KG1 (cell line): ENCODE measurements around the gene RFESD.
A peak's percentile ranks its signal among the peaks of the same experiment; 100 is the strongest.
"Not testable (repeated sequence)": the region's sequence is repeated elsewhere in the genome, so short reads cannot be mapped to it uniquely, and the experiment has no call there.

Source experiments
- DNase-seq: peaks from one replicate; lab custom pipeline; 2025; lab: John Stamatoyannopoulos, UW

Gene RFESD

GRCh38 chr5:95628933-95629332, 17.6 kb upstream of the RFESD start:
- DNase-seq: no peak

- no peak for DNase-seq
Observed at GRCh38 chr5:95630394-95630917, 16.1 kb upstream of the RFESD start.

- no peak for DNase-seq
Observed at GRCh38 chr5:95631255-95631958, 15.2 kb upstream of the RFESD start.

GRCh38 chr5:95631991-95632675, 14.4 kb upstream of the RFESD start:
- DNase-seq: no peak

- DNase-seq: not testable (repeated sequence)
Observed at GRCh38 chr5:95632942-95633341, 13.6 kb upstream of the RFESD start.

- DNase-seq: no peak
Observed at GRCh38 chr5:95633671-95634070, 12.9 kb upstream of the RFESD start.

- DNase-seq: no peak
Observed at GRCh38 chr5:95634081-95634480, 12.5 kb upstream of the RFESD start.

- no peak for DNase-seq
Observed at GRCh38 chr5:95638632-95639031, 7.9 kb upstream of the RFESD start.

GRCh38 chr5:95641741-95642220, 4.8 kb upstream of the RFESD start:
- no peak for DNase-seq

GRCh38 chr5:95643152-95643551, 3.4 kb upstream of the RFESD start:
- DNase-seq: no peak

GRCh38 chr5:95644351-95645042, 2.1 kb upstream of the RFESD start:
- peak; percentile 26 for DNase-seq

- DNase-seq: not testable (repeated sequence)
Observed at GRCh38 chr5:95646226-95646568, 380 bp upstream of the RFESD start.

GRCh38 chr5:95647886-95648860, 1.6 kb downstream of the RFESD start:
- DNase-seq: no peak

GRCh38 chr5:95649274-95649673, 2.7 kb downstream of the RFESD start:
- no peak for DNase-seq

GRCh38 chr5:95649842-95650620, 3.5 kb downstream of the RFESD start:
- DNase-seq: no peak

GRCh38 chr5:95652849-95653248, 6.3 kb downstream of the RFESD start:
- no peak for DNase-seq

GRCh38 chr5:95654196-95654595, 7.6 kb downstream of the RFESD start:
- DNase-seq: no peak

GRCh38 chr5:95655575-95655974, 9.0 kb downstream of the RFESD start:
- DNase-seq: no peak

- no peak for DNase-seq
Observed at GRCh38 chr5:95660060-95660459, 13.5 kb downstream of the RFESD start.

- no peak for DNase-seq
Observed at GRCh38 chr5:95662946-95663345, 16.4 kb downstream of the RFESD start.
